ENCODE results near the gene SEMA3C.

The SEMA3C gene

DNA sequence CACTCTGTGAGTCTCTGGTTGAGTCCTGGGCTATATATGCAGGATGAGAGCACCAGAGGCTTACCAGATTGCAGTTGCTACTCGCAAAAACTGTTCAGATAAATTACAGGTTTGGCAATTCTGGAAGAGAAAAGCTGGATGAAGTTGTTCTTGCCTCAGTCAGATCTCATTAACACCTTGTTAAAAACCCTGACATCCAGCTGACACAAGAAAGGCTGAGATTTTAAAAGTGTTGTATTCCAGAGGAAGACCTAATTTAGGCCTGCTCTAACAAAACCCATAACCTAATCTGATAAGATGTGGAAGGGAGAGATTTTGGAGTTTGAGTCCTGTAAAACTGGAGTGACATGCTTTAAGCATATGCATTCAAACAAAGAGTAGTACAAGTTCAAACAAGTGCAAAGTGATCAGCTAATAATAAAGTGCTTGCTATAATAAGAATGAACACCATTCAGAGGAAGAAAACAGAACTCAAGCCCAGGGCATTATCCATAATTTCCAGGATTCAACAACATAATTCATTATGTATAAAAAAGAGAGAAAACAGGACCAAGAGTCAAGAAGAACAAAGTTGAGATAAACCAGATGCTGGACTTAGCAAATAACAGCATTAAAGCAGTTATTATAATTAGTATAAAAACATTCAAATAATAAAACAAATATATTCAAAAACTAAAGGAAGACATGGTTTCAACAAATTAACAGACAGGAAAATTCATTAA lies 144.9 kb downstream of the SEMA3C start:
- no peak for FAIRE-seq

- no peak for FAIRE-seq
These were observed 146.4 kb downstream of the SEMA3C start for GRCh38 chr7:80772347-80772993.

GRCh38 chr7:80771523-80771922 lies 147.3 kb downstream of the SEMA3C start:
- FAIRE-seq = no peak

GRCh38 chr7:80770675-80771081 lies 148.2 kb downstream of the SEMA3C start:
- no peak for FAIRE-seq

GRCh38 chr7:80770061-80770460 lies 148.8 kb downstream of the SEMA3C start:
- no peak for FAIRE-seq

DNA sequence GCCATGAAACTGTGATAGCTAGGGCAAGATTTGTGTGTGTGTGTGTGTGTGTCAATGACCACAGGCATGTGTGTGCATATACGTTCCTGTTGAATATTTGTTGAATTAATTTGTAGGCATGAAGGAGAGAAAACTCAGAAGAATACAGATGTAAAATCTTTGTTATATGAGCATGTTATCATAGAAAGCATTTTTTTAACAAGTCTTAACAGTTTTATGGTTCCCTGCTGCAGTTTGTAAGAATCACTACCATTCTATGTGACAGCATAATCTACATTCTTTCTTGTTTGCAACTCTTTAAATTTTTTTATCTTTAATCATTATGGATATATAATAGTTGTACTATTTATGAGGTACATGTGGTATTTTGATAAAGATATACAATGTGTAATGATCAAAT lies 150.1 kb downstream of the SEMA3C start:
- no peak for FAIRE-seq

GRCh38 chr7:80767654-80768053 lies 151.2 kb downstream of the SEMA3C start:
- no peak for FAIRE-seq

DNA sequence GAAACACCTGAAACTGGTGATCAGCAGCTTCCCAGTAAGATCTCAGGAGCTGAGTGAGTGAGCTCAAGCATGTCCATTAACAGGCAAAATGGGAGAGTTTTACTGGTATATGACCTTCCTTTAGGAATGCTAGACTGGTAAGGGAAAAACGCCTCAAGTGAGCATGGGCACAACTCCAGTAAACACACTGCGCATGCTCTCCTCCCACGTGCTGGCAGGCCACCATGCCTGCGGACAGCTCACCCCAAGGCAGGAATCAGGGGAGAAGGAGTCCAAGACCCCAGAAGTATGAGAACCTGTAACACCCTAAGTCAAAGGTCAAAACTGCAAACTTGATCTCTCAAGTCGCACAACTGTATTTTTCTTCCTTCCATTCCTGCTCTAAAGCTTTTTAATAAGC lies 152.1 kb downstream of the SEMA3C start:
- FAIRE-seq = no peak

DNA sequence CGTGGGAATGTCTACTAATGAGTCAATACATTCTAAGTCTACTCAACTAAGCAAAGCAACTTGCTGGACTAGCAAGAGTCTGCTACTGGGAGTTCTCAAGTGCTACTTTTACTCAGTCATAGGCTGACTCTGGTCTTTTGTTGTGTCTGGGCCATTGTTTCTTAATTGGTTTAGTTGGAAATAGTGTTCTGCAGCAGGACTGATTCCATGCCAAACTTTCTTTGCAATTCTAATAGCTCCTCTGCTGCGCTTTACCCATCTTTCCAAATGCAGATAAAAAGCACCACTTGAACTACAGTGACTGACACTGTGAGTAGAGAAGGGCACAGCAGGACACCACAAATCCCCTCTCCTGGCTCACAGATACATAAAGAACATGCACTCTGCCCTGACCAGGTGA lies 154.7 kb downstream of the SEMA3C start:
- FAIRE-seq = no peak

GRCh38 chr7:80763704-80764103 lies 155.1 kb downstream of the SEMA3C start:
- no peak for FAIRE-seq

- FAIRE-seq = no peak
These were observed 155.6 kb downstream of the SEMA3C start for GRCh38 chr7:80763289-80763688.

DNA sequence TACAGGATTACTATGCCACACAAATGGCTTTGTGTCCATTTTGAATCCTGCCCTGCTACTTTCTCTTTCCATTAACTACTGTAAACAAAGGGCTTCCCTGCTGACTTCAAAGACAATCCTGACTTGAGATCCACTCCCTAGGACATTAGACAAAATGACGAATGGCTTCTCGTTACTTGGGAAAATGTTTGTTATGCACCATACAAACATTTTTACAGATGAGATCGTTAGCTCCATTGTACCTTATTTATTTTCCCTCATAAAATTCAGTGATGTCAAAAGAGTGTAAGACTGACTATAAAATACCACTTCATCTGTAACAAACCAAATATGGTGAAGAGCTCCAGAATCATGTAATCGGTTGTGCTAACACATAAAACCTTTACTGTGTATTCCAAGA lies 158.6 kb downstream of the SEMA3C start:
- FAIRE-seq = no peak

GRCh38 chr7:80752954-80753690 lies 165.7 kb downstream of the SEMA3C start:
- no peak for FAIRE-seq

GRCh38 chr7:80749270-80749669 lies 169.6 kb downstream of the SEMA3C start:
- FAIRE-seq = no peak

DNA sequence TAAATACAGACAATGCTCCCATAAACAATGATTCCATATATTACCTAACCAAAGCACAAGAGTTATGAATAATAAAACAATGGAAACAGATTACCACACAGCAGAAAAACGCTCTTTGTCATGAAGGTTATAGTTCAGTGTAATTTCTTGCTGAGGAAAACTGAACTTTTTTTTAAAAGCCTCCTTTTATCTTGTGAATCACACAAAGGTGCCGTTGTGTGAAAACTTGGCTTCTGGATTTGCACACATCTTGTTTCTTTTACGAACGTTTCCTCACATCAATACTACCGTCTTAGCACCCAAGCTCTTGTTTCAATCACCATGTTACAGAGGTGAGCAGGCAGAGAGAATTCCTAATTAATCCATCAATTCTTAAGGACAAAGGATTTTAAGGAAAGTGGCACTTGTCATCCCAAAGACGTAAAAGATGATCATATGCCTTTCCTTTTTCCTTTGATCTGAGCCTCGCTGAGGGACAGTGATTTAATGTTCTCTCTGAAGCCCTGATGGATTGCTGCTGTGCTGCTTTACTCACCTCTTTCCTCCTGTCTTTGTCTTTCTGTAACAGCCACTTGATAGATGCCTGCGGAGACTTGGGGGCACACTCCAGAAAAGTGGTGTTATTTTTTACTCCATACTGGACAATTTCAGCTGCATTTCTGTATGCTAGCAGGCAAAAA lies 170.3 kb downstream of the SEMA3C start:
- no peak for FAIRE-seq

DNA sequence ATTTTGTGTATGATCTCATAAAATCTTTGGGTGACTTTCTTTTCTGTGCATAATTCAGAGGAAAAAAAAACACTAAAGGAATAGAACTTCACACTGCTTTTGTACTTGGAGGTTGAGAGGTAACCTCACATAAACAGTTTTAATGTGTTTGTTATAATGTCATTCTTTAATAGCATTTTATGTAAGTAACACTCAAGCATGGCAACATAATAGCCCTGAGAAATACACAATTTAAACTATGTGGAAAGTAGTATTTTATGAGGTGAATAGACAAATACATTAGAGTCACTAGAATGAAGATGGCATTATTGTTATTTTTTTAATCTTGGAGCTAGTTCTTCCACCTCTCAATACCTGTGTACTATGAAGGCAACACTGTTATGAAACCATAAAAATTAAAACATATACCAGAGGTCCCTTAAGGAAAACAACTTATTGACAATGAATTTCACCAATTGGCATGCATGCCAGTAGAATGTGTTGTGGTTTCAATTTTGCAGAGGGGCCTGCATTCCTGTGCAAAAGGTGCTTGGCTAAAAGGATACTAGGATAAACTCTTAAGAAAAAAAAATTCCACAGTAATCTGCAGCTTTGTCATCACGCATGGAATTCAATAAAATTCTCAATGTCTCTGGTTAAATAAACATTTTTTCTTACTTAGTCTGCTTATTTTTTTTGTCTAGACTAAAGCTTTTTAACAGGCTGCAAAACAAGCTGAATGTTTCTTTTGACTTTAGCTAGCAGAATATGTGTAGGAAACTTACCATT lies 177.9 kb downstream of the SEMA3C start:
- no peak for FAIRE-seq

DNA sequence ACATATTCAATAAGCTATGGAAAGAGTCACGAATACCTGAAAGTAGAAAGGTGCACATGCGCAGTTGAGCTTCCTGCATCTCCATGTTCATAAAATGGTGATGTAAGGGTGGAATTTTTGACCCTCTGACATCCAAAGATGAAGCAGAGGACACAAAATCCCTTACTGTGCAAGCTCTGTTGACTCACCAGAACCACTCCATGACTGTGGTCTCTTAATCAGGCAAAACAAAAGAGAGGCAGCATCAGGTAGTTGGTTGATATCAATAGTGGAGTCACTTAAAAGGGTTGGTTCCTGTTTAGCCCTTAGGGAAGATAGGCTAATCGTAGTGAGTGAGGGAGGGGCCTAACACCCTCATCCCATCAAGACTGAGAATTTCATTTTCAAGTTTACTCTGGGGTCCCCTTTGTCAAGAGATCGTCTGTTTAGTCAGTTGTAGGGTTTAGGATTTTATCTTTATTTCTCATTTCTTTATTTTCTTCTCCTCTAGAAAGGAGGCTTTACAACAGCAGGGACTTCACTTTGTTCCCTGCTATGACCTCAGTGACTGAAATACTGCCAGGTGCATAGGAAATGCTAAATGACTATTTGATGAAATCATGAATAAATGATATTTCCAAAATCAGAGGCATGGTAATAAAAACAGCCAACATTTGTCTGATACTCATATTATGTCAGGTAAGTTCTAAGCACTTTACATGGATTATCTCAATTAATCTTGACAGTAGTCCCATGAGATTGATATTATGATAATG lies 182.3 kb downstream of the SEMA3C start:
- FAIRE-seq = no peak

- no peak for FAIRE-seq
These were observed 183.5 kb downstream of the SEMA3C start for GRCh38 chr7:80735330-80735729.

- no peak for FAIRE-seq
These were observed 184.8 kb downstream of the SEMA3C start for GRCh38 chr7:80734011-80734410.

DNA sequence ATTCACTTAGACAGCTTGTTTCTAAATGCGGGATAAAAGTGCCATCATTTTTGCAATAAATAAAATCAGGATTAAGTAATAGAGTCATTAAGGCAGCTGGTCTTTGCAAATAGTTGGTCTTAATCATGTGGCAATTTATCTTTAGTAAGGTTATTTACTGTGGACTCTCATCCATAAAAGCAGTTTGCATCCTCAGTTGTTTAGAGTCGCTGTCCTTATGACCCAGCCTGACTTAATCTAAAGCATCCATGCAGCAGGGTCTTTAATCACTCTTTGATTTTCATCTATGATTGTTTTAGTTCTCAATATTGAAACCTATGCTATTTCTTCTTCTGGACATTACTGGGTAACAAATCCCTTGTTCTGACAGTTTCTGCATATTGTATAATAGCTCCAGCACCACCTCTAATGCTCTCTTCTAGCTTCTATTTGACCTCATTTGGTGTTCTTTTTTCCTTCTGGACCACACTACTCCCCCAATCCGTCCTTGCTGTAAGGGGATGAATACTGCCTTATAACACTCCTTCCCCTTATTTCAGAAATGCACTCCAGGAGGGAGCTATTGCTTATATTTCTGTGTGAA lies 185.4 kb downstream of the SEMA3C start:
- no peak for FAIRE-seq

GRCh38 chr7:80732630-80733029 lies 186.2 kb downstream of the SEMA3C start:
- FAIRE-seq = no peak

DNA sequence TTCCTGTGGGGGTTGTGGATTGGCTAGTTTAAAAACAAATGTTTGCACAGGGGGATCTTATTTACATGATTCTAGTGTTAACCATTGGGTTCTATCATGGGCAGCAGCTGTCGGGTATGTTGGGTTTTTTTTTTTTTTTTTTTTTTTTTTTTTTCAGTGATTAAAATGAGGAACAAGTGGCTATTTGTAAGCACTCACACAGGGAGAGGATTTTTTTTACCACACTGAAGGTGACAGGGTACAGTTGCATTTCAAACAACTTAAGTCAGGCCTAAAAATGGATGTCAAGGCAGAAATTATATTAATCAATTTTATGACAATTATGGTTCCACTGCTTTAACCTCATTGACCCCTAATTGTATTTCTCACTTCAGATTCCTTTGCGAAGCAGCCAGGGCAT lies 187.6 kb downstream of the SEMA3C start:
- no peak for FAIRE-seq
